ENCODE measurements around the gene GPR155. TPM values are rescaled to one million over a fixed set of nuclear protein-coding genes. Genes with fewer than 3 reads are reported as not detected.
"Not testable (repeated sequence)": the region's sequence is repeated elsewhere in the genome, so short reads cannot be mapped to it uniquely, and the experiment has no call there.

Gene GPR155
- total RNA-seq, 2 donors from 2014 or later: 8.8 to 18.5 TPM

- no peak for DNase-seq (ENCODE audit: low spot score in 2 of 2)
- peaks cover under 1 to 9% of the 10 kb centered on the region in 2 donors for H3K36me3 Mint-ChIP-seq
- no peak overlapping the region for H3K27ac Mint-ChIP-seq
- no peak for ATAC-seq
- H3K9me3 Mint-ChIP-seq: no peaks in the 10 kb centered on the region
These were observed 86.0 kb downstream of the GPR155 start for GRCh38 chr2:174400853-174401252.

GRCh38 chr2:174399171-174399570, 87.7 kb downstream of the GPR155 start:
- no peaks in the 10 kb centered on the region for H3K9me3 Mint-ChIP-seq
- ATAC-seq (no peak), DNase-seq (ENCODE audit: low spot score in 2 of 2) (no peak)
- no peak overlapping the region for H3K27ac Mint-ChIP-seq
- H3K36me3 Mint-ChIP-seq: peaks cover 9% of the 10 kb centered on the region in 2 donors

DNA sequence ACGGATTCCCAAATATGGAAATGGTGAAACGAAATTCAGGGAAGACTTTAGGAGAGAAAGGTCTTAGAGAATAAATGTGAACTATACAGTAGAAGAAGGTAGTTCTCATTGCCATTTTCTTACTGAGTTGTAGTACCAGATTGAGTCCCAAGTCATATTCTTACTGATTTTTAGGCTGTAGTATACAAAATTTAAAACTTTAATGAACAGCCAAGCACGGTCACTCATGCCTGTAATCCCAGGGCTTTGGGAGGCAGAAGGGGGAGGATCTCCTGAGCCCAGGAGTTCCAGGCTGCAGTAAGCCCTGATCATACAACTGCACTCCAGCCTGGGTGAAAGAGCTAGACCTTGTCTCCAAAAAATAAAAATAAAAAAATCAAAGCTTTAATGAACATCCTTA, 89.1 kb downstream of the GPR155 start:
- Mint-ChIP-seq H3K36me3 (peaks cover 0 to 11% of the 10 kb centered on the region in 2 donors), H3K27ac (no peak overlapping the region), H3K9me3 (no peaks in the 10 kb centered on the region)
- DNase-seq (ENCODE audit: low spot score in 2 of 2): no peak
- ATAC-seq: no peak

DNA sequence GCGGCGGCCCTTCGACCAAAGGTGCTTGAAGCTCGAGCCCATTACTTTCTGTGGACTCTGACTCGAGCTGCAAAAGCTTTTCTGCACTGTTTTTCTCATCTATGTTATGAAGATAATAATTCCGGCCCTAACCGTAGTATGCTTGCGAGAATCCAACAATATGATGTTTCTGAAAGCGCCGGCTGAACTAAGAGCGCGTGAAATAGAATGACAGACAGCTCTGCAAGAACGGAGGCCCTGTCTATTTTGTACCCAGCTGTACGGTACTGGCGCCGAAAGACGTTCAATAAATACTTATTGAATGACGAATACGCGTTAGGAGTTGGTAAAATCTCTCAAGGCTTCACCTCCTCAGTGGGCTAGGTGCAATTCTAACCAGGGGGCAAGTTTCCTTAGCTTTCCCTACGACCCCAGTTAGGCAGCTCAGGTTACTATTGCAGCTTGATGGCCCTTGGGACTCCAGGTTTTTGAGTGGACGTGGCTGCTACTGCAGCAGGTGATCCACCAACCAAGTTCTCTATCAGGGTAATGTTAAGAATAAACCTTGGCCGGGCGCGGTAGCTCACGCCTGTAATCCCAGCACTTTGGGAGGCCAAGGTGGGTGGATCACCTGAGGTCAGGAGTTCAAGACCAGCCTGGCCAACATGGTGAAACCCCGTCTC, 90.7 kb downstream of the GPR155 start:
- Mint-ChIP-seq H3K9me3 (no peaks in the 10 kb centered on the region), H3K36me3 (peaks cover 0 to 19% of the 10 kb centered on the region in 2 donors), H3K27ac (peak overlapping the region in 1 of 2 donors; percentile 94)
- DNase-seq (ENCODE audit: low spot score in 2 of 2) (no peak), ATAC-seq (peak; percentile 15 to 42)

- H3K36me3 Mint-ChIP-seq: peaks cover 0 to 21% of the 10 kb centered on the region in 2 donors
- H3K9me3 Mint-ChIP-seq: no peaks in the 10 kb centered on the region
- peak; percentile 93 to 99 for ATAC-seq
- peak; percentile 69 to 76 for DNase-seq (ENCODE audit: low spot score in 2 of 2)
- H3K27ac Mint-ChIP-seq: peak within 1 kb of the TSS; percentile 94 to 99
These were observed 91.4 kb downstream of the GPR155 start, which contains the start of gene SCRN3 for GRCh38 chr2:174395284-174395968. SCRN3 (plus strand) TSS chr2:174395730; CDS start chr2:174398284, 2,554 bp downstream.

DNA sequence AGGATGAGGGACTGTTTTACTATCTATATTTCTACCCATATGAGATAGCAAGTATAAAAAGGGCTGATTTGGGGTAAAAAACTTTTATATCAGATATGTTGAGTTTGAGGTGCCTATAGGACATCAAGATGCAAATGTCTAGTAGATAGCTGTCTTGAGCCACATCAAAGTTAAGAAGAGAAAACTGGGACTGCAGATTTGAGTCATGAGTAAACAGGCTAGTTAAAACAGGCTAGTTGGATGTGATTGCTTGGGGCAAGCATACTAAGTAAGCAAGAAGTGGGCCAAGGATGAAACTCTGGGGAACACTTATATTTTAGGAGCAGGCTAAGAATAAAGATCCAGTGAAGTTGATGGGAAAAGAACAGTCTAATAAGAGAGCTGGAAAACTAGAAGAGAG, 94.1 kb downstream of the GPR155 start:
- DNase-seq (ENCODE audit: low spot score in 2 of 2) (no peak), ATAC-seq (no peak)
- Mint-ChIP-seq H3K9me3 (no peaks in the 10 kb centered on the region), H3K27ac (peak overlapping the region in 1 of 2 donors; percentile 21), H3K36me3 (peaks cover 8 to 25% of the 10 kb centered on the region in 2 donors)

DNA sequence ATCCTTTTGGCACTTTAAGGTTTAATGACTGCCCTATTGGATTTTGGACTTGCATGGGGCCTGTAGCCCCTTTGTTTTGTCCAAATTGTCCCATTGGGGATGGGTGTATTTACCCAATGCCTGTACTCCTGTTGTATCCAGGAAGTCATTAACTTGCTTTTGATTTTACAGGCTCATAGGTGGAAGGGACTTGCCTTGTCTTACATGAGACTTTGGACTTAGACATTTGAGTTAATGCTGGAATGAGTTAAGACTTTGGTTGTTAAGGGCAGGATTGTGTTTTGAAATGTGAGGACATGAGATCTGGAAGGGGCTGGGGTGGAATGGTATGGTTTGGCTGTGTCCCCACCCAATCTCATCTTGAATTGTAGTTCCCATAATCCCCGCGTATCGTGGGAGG, 96.5 kb downstream of the GPR155 start:
- Mint-ChIP-seq H3K27ac (peak overlapping the region in 1 of 2 donors; percentile 7), H3K36me3 (peaks cover 12 to 19% of the 10 kb centered on the region in 2 donors)
- not testable (repeated sequence) for H3K9me3 Mint-ChIP-seq; DNase-seq (ENCODE audit: low spot score in 2 of 2); ATAC-seq

GRCh38 chr2:174389542-174389941, 97.3 kb downstream of the GPR155 start:
- no peaks in the 10 kb centered on the region for H3K9me3 Mint-ChIP-seq
- H3K27ac Mint-ChIP-seq: no peak overlapping the region
- no peak for ATAC-seq
- DNase-seq (ENCODE audit: low spot score in 2 of 2): no peak
- peaks cover 13 to 15% of the 10 kb centered on the region in 2 donors for H3K36me3 Mint-ChIP-seq

DNA sequence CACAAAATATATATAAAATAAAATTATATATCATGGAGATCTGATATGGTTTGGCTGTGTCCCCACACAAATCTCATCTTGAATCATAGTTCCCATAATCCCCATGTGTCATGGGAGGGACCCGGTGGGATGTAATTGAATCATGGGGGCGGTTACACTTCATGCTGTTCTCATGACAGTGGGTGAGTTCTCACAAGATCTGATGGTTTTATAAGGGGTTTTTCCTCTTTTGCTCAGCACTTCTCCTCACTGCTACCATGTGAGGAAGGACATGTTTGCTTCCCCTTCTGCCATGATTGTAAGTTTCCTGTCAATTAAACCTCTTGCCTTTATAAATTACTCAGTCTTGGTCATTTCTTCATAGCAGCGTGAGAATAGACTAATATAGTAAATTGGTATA, 98.1 kb downstream of the GPR155 start:
- not testable (repeated sequence) for DNase-seq (ENCODE audit: low spot score in 2 of 2); H3K27ac Mint-ChIP-seq; H3K9me3 Mint-ChIP-seq; ATAC-seq
- H3K36me3 Mint-ChIP-seq: peaks cover 13 to 15% of the 10 kb centered on the region in 2 donors

DNA sequence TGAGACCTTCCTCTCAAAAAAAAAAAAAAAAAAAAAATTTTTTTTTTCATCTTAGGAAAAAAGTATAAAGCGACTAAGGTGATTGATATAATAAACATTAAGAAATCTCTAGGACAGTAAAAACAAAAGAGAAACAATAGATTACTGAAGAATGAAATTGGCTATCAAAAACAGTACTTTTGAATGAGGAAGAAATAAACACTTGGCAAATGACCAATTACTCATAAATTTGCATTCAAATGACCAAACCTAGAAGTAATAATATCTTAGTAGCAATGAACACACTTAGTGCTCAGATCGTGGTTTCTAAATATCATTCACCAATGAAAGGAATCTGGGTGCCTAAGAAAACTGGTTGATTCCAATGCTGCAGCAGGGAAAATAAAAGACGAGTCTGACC, 101.6 kb downstream of the GPR155 start:
- H3K27ac Mint-ChIP-seq: no peak overlapping the region
- DNase-seq (ENCODE audit: low spot score in 2 of 2) (no peak), ATAC-seq (no peak)
- peaks cover 2 to 19% of the 10 kb centered on the region in 2 donors for H3K36me3 Mint-ChIP-seq
- H3K9me3 Mint-ChIP-seq: no peaks in the 10 kb centered on the region

- DNase-seq (ENCODE audit: low spot score in 2 of 2) (no peak), ATAC-seq (no peak)
- no peaks in the 10 kb centered on the region for H3K9me3 Mint-ChIP-seq
- H3K27ac Mint-ChIP-seq: no peak overlapping the region
- H3K36me3 Mint-ChIP-seq: peaks cover 0 to 12% of the 10 kb centered on the region in 2 donors
These were observed 103.0 kb downstream of the GPR155 start for GRCh38 chr2:174383796-174384195.

Other genes with a start within 250 kb of the GPR155 start
- gene OLA1, start 238.5 kb downstream of the GPR155 start, total RNA-seq: 100 to 1,000 TPM; 128 to 139 TPM
- not detected for gene SP9, start 152.1 kb downstream of the GPR155 start, total RNA-seq
- gene SCRN3, start 91.3 kb downstream of the GPR155 start, total RNA-seq: 10 to 100 TPM; 11.0 to 16.0 TPM
- 100 to 1,000 TPM; 138 to 262 TPM for gene WIPF1, start 110.8 kb upstream of the GPR155 start, total RNA-seq